Osteoblast (primary cell): Measurements from ENCODE around the gene NAV2. TPM values are rescaled to one million over a fixed set of nuclear protein-coding genes. Genes with fewer than 3 reads are reported as not detected.

Source experiments
- DNase-seq: peaks from one replicate; pipeline ENCODE4 v3.0.0; 2011; ENCODE audit warnings: low spot score, mixed read lengths; ENCODE audit not compliant: insufficient read length; ENCODE audit errors: missing footprints
- H2AFZ ChIP-seq: 2 replicates; pipeline ENCODE4 v1.6.0; 2011; ENCODE audit warnings: mild to moderate bottlenecking, low read length
- H3K27ac ChIP-seq: 2 replicates; pipeline ENCODE4 v1.5.1; 2011; ENCODE audit warnings: mild to moderate bottlenecking, low read depth, low read length, moderate library complexity
- H3K27me3 ChIP-seq: 2 replicates; pipeline ENCODE4 v1.6.0; 2012; ENCODE audit warnings: mild to moderate bottlenecking, control low read depth, inconsistent platforms, low read length, moderate library complexity; ENCODE audit not compliant: insufficient read depth
- H3K36me3 ChIP-seq: 2 replicates; pipeline ENCODE4 v1.5.1; 2011; ENCODE audit warnings: mild to moderate bottlenecking, low read length, control low read depth, moderate library complexity; ENCODE audit not compliant: insufficient read depth
- H3K4me1 ChIP-seq: 2 replicates; pipeline ENCODE4 v1.5.1; 2011; ENCODE audit warnings: mild to moderate bottlenecking, low read length, control low read depth, moderate library complexity; ENCODE audit not compliant: insufficient read depth
- H3K4me2 ChIP-seq: 2 replicates; pipeline ENCODE4 v1.6.0; 2011; ENCODE audit warnings: mild to moderate bottlenecking, low read length; ENCODE audit not compliant: insufficient read depth
- H3K4me3 ChIP-seq: fragments of 200-600 bp; sonication (generic); 3 replicates; pipeline ENCODE4 v1.5.1; 2012; ENCODE audit warnings: mild to moderate bottlenecking, low read length, inconsistent platforms; ENCODE audit not compliant: insufficient read depth
- H3K79me2 ChIP-seq: 2 replicates; pipeline ENCODE4 v1.6.0; 2012; ENCODE audit warnings: mild to moderate bottlenecking, low read length, control low read depth, inconsistent platforms; ENCODE audit not compliant: insufficient read depth
- H3K9me3 ChIP-seq: 2 replicates; pipeline ENCODE4 v1.5.1; 2011; ENCODE audit warnings: low read depth, low read length, control low read depth
- H4K20me1 ChIP-seq: 2 replicates; pipeline ENCODE4 v1.6.0; 2012; ENCODE audit warnings: mild to moderate bottlenecking, low read length, control low read depth; ENCODE audit not compliant: insufficient read depth
- total RNA-seq: library from RNA; depleted of rRNA; stranded (reverse); fragments of >200 nt; gene quantifications from 2 replicates; pipeline ENCODE4 v1.2.3, GENCODE V29; 2012
- TF ChIP-seq, protein P1 (sequence below): IDR thresholded peaks from 2 replicates; pipeline ENCODE4 v1.5.1; 2011; ENCODE audit warnings: mild to moderate bottlenecking, low read depth, low read length, moderate library complexity; ENCODE audit errors: extremely low read depth

The NAV2 gene
- total RNA-seq, 1 donor, result 8.7 TPM

DNA sequence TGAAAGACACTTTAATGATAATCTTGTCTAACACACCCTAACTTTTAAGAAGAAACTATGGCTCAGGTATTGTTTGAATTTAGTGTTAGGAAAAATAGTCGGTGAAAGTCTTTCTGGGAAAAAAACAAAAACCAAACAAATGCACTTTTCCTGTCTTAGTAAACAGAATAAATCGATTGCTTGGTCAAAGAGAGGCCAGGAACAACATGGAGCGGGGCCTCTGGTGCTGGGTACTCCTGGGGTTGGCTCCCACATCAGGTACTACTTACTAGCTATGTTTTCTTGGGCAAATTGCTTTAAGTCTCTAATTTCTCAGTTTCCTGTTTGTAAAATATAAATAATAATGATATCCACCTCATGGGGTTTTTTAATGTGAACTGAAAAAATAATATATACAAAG lies 46.8 kb downstream of the NAV2 start:
- Histone ChIP-seq H3K36me3 (peaks cover 4% of the 10 kb centered on the region), H2AFZ (no peak overlapping the region)
- TF ChIP-seq, protein P1, sequence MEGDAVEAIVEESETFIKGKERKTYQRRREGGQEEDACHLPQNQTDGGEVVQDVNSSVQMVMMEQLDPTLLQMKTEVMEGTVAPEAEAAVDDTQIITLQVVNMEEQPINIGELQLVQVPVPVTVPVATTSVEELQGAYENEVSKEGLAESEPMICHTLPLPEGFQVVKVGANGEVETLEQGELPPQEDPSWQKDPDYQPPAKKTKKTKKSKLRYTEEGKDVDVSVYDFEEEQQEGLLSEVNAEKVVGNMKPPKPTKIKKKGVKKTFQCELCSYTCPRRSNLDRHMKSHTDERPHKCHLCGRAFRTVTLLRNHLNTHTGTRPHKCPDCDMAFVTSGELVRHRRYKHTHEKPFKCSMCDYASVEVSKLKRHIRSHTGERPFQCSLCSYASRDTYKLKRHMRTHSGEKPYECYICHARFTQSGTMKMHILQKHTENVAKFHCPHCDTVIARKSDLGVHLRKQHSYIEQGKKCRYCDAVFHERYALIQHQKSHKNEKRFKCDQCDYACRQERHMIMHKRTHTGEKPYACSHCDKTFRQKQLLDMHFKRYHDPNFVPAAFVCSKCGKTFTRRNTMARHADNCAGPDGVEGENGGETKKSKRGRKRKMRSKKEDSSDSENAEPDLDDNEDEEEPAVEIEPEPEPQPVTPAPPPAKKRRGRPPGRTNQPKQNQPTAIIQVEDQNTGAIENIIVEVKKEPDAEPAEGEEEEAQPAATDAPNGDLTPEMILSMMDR, result no peak

DNA sequence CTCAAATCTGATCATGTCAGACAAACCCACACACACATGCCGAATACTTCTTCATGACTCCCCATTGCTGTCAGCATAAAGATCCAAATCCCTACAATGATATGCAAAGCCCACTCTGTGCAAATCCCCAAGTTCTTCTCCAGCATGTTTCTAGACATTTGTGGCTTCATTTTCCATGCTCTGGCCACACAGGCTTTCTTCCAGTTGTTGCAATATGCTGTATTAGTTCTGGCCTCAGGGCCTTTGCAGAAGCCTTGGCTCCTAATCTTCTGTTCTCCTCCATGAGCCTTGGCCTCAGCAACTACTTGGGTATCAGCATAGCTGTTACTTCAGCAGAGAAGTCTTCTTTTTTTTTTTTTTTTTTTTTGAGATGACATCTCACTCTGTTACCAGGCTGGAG lies 49.6 kb downstream of the NAV2 start:
- H4K20me1 ChIP-seq, result peaks cover 81% of the 10 kb centered on the region
- peaks cover 90% of the 10 kb centered on the region for H3K79me2 ChIP-seq

More for the DNA sequence above, 46.8 kb downstream of the NAV2 start:
- no peak for DNase-seq
- Histone ChIP-seq H3K4me2 (no peak overlapping the region), H3K4me1 (no peaks in the 10 kb centered on the region), H3K4me3 (no peak overlapping the region), H3K9me3 (no peaks in the 10 kb centered on the region), H4K20me1 (peaks cover 71% of the 10 kb centered on the region), H3K79me2 (peaks cover 92% of the 10 kb centered on the region), H3K27ac (no peak overlapping the region), H3K27me3 (no peaks in the 10 kb centered on the region)

DNA sequence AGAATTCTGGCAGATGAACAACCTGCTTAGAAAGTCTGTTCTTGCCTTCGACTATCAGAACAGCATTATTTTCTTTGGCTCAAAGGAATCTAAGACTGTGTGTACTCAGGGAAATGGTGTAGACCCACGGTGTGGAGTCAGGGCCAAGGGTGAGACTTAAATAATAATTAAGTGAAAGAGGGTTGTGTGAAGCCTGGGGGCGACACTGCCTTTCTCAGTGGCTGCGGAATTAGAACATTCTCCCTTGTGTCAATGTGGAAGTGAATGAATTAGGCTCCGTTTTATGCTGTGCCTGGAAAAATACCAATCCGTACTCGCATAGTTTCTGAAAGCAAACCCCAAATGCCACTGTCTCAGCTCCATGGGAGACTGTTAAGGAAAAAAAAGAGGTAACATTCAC lies 50.7 kb downstream of the NAV2 start:
- Histone ChIP-seq H3K27me3 (no peaks in the 10 kb centered on the region), H3K9me3 (no peaks in the 10 kb centered on the region), H3K4me2 (no peak overlapping the region), H3K27ac (no peak overlapping the region), H2AFZ (no peak overlapping the region), H3K36me3 (no peaks in the 10 kb centered on the region), H4K20me1 (peaks cover 82% of the 10 kb centered on the region), H3K79me2 (peaks cover 90% of the 10 kb centered on the region), H3K4me1 (peaks cover 9% of the 10 kb centered on the region), H3K4me3 (no peak overlapping the region)
- no peak for DNase-seq
- TF ChIP-seq, protein P1, result no peak

More for the DNA sequence above, 49.6 kb downstream of the NAV2 start:
- no peak overlapping the region for H3K27ac ChIP-seq
- DNase-seq, result no peak
- no peak overlapping the region for H3K4me2 ChIP-seq
- H3K4me3 ChIP-seq, result no peak overlapping the region
- TF ChIP-seq, protein P1, result no peak
- H3K4me1 ChIP-seq, result peaks cover 8% of the 10 kb centered on the region
- no peak overlapping the region for H2AFZ ChIP-seq
- H3K27me3 ChIP-seq, result no peaks in the 10 kb centered on the region
- no peaks in the 10 kb centered on the region for H3K9me3 ChIP-seq
- no peaks in the 10 kb centered on the region for H3K36me3 ChIP-seq

DNA sequence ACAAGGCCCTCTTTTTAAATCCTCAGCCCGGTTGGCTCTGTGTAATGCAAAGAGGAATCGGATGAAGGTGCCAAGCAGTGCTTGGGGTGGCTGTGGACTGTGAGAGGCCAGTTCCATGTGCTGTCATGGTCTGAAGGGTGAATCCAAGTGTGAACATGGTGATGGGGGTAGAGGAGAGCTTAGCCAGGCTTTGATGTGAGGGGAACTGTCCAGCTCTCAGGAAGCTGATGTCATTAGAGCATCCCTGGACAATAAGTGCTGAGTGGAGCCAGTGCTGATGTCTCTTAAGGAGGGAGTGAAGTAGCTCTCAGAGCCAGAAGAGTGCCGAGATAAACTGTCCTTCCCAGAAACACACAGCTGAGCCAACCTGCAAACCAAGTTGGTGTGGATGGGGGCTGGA lies 53.6 kb downstream of the NAV2 start:
- Histone ChIP-seq H4K20me1 (peaks cover 92% of the 10 kb centered on the region), H3K4me1 (peaks cover 26% of the 10 kb centered on the region), H3K79me2 (peaks cover 84% of the 10 kb centered on the region), H3K9me3 (no peaks in the 10 kb centered on the region), H3K27ac (no peak overlapping the region), H3K4me2 (no peak overlapping the region), H3K36me3 (no peaks in the 10 kb centered on the region), H3K4me3 (no peak overlapping the region), H2AFZ (no peak overlapping the region), H3K27me3 (no peaks in the 10 kb centered on the region)
- DNase-seq, result no peak
- TF ChIP-seq, protein P1, result no peak
